ENCODE results near the gene TJP2. TPM values are rescaled to one million over a fixed set of nuclear protein-coding genes. Genes with fewer than 3 reads are reported as not detected.
"Not testable (repeated sequence)": the region's sequence is repeated elsewhere in the genome, so short reads cannot be mapped to it uniquely, and the experiment has no call there.

Gene TJP2
- total RNA-seq, 1 donor from 2014 or later, result 254 TPM

DNA sequence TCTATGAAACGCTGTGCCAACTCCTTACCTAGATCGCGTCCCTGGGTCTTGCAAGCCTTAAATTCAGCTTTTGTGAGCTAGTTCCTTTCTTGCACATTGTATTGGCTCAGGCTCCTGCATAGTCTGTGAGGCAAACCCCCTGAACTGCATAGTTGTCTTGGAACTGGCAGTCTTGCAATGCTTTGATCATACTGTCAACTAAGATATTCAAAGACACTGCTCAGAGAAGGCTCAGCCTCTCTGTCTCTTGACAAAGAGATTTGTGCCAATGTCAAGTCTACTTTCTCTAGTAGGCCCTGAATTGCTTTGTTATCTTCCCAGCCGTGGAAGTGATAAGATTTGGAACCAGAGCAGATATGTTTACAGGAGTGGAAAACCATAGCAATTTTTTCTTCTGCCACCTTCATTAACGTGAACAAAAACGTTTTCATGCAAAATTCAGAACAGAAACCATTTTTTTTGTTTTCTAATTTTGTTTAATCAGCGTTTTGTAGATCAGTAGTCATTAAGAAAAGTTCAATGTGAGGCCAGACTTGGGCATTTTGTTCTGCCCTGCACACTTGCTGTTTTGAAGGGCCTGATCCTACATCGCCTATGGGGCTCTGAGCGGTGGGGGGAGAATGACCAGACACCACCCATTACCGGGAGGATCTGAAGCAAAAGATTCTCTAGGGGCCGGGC, 123.4 kb downstream of the TJP2 start:
- no peak overlapping the region for H3K27ac Mint-ChIP-seq

GRCh38 chr9:69299315-69299714, 125.2 kb downstream of the TJP2 start:
- H3K9me3 Mint-ChIP-seq (ENCODE audit: low read depth), result no peaks in the 10 kb centered on the region
- no peak for TF ChIP-seq CTCF (IDR thresholded peaks at IDR 0.05; ENCODE audit: unreplicated experiment)
- H3K36me3 Mint-ChIP-seq (ENCODE audit: insufficient read depth), result no peaks in the 10 kb centered on the region
- no peak overlapping the region for H3K4me3 Mint-ChIP-seq (ENCODE audit: low read depth)
- H3K27ac Mint-ChIP-seq, result no peak overlapping the region
- peaks cover 5% of the 10 kb centered on the region for H3K4me1 Mint-ChIP-seq (ENCODE audit: low read depth)
- H3K27me3 Mint-ChIP-seq, result peaks cover 26% of the 10 kb centered on the region
- no peak for DNase-seq (ENCODE audit: low spot score, unreplicated experiment)

More for the DNA sequence above, 123.4 kb downstream of the TJP2 start:
- no peaks in the 10 kb centered on the region for H3K36me3 Mint-ChIP-seq (ENCODE audit: insufficient read depth)
- H3K9me3 Mint-ChIP-seq (ENCODE audit: low read depth), result no peaks in the 10 kb centered on the region
- peaks cover 26% of the 10 kb centered on the region for H3K27me3 Mint-ChIP-seq
- H3K4me1 Mint-ChIP-seq (ENCODE audit: low read depth), result peaks cover 5% of the 10 kb centered on the region
- TF ChIP-seq CTCF (IDR thresholded peaks at IDR 0.05; ENCODE audit: unreplicated experiment), result no peak
- DNase-seq (ENCODE audit: low spot score, unreplicated experiment), result no peak
- H3K4me3 Mint-ChIP-seq (ENCODE audit: low read depth), result no peak overlapping the region

GRCh38 chr9:69299826-69300225, 125.7 kb downstream of the TJP2 start:
- H3K27me3 Mint-ChIP-seq, result peaks cover 25% of the 10 kb centered on the region
- H3K27ac Mint-ChIP-seq, result no peak overlapping the region
- no peak overlapping the region for H3K4me3 Mint-ChIP-seq (ENCODE audit: low read depth)
- TF ChIP-seq CTCF (IDR thresholded peaks at IDR 0.05; ENCODE audit: unreplicated experiment), result no peak
- no peaks in the 10 kb centered on the region for H3K9me3 Mint-ChIP-seq (ENCODE audit: low read depth)
- DNase-seq (ENCODE audit: low spot score, unreplicated experiment), result no peak
- no peaks in the 10 kb centered on the region for H3K36me3 Mint-ChIP-seq (ENCODE audit: insufficient read depth)
- peaks cover 5% of the 10 kb centered on the region for H3K4me1 Mint-ChIP-seq (ENCODE audit: low read depth)

- no peak for TF ChIP-seq CTCF (IDR thresholded peaks at IDR 0.05; ENCODE audit: unreplicated experiment)
Measured at GRCh38 chr9:69303331-69303730, 129.3 kb downstream of the TJP2 start.

GRCh38 chr9:69306895-69307445, 132.9 kb downstream of the TJP2 start:
- H3K4me3 Mint-ChIP-seq (ENCODE audit: low read depth); H3K27me3 Mint-ChIP-seq; H3K27ac Mint-ChIP-seq; H3K4me1 Mint-ChIP-seq (ENCODE audit: low read depth); DNase-seq (ENCODE audit: low spot score, unreplicated experiment); H3K9me3 Mint-ChIP-seq (ENCODE audit: low read depth); H3K36me3 Mint-ChIP-seq (ENCODE audit: insufficient read depth): not testable (repeated sequence)

More at GRCh38 chr9:69303331-69303730, 129.3 kb downstream of the TJP2 start:
- no peak for DNase-seq (ENCODE audit: low spot score, unreplicated experiment)
- Mint-ChIP-seq H3K9me3 (ENCODE audit: low read depth) (no peaks in the 10 kb centered on the region), H3K36me3 (ENCODE audit: insufficient read depth) (no peaks in the 10 kb centered on the region), H3K4me3 (ENCODE audit: low read depth) (no peak overlapping the region), H3K4me1 (ENCODE audit: low read depth) (no peaks in the 10 kb centered on the region), H3K27me3 (peaks cover 9% of the 10 kb centered on the region), H3K27ac (no peak overlapping the region)

Data from progenitor cell of endocrine pancreas (in vitro differentiated cells).